Heart left ventricle (tissue), 16 donors: ENCODE measurements around the gene HMG20A. TPM values are rescaled to one million over a fixed set of nuclear protein-coding genes. Genes with fewer than 3 reads are reported as not detected.

ENCODE experiments used
- ATAC-seq, 4 donors: fragments of 200-7000 bp; cut with Tn5 transposase; one replicate each; pipeline ENCODE4 v1.9.1; 2020 to 2022; ENCODE audit warnings: moderate library complexity in 4 of 4, mild to moderate bottlenecking in 3 of 4, moderate number of reproducible peaks in 1 of 4
- DNase-seq, 5 donors: peaks; one replicate each; pipeline ENCODE4 v3.0.0-alpha.2; 2020
- H3K27ac ChIP-seq, 12 donors: fragments of 200-600 bp; sonication (generic) in 4 of 12; one replicate each; pipeline versions ENCODE4 v1.5.0 to v1.8.0; 2016 to 2022; ENCODE audit warnings: mild to moderate bottlenecking in 2 of 12
- H3K27me3 ChIP-seq, 9 donors: fragments of 200-600 bp; sonication (generic) in 2 of 9; one replicate each; pipeline versions ENCODE4 v1.5.1 to v1.8.0; 2016 to 2022; ENCODE audit warnings: mild to moderate bottlenecking in 3 of 9
- H3K36me3 ChIP-seq, 9 donors: fragments of 200-600 bp; sonication (generic) in 2 of 9; one replicate each; pipeline versions ENCODE4 v1.5.0 to v1.8.0; 2018 to 2022; ENCODE audit warnings: mild to moderate bottlenecking in 2 of 9
- H3K4me1 ChIP-seq, 12 donors: fragments of 200-600 bp; sonication (generic) in 4 of 12; one replicate each; pipeline versions ENCODE4 v1.5.0 to v1.8.0; 2016 to 2022; ENCODE audit warnings: mild to moderate bottlenecking in 3 of 12
- H3K4me3 ChIP-seq, 12 donors: fragments of 200-600 bp; sonication (generic) in 4 of 12; one replicate each; pipeline versions ENCODE4 v1.5.0 to v1.8.0; 2017 to 2022; ENCODE audit warnings: mild to moderate bottlenecking in 9 of 12, moderate library complexity in 4 of 12
- H3K9me3 ChIP-seq, 12 donors: fragments of 200-600 bp; sonication (generic) in 4 of 12; one replicate each; pipeline versions ENCODE4 v1.5.0 to v1.8.0; 2016 to 2022; ENCODE audit warnings: mild to moderate bottlenecking in 1 of 12
- CTCF ChIP-seq, 12 donors: fragments of 200-600 bp; sonication (generic) in 4 of 12; IDR thresholded peaks; one replicate each; pipeline versions ENCODE4 v1.5.0 to v1.8.0; 2018 to 2022; ENCODE audit warnings: antibody characterized with exemption in 12 of 12, mild to moderate bottlenecking in 5 of 12
- POLR2A ChIP-seq, 2 donors: fragments of 450-650 bp; IDR thresholded peaks; one replicate each; pipeline ENCODE4 v1.6.1; 2017; ENCODE audit warnings: antibody characterized with exemption in 2 of 2, mild to moderate bottlenecking in 2 of 2, moderate library complexity in 2 of 2
- WGBS, 4 donors: extraction: QIAGEN DNeasy Blood & Tissue Kit in 2 of 4; methylation state at CpG; one replicate each; pipeline versions ENCODE4 v1.1.5 to v1.1.7; 2013 to 2018; 5-methylcytosine and 5-hydroxymethylcytosine counted together
- intact Hi-C, 10 donors: fragments of 100-400 bp; cut with DNase I; formaldehyde crosslinking; loops; one replicate each; pipeline versions ENCODE4 v1.11.1 to v1.14.2; 2022
- polyA plus RNA-seq, 2 donors: library from polyadenylated mRNA; stranded (reverse); fragments of 200-250 nt; gene quantifications; one replicate each; pipeline ENCODE4 v1.2.3, GENCODE V29; 2013
- total RNA-seq, 9 donors: library from RNA; depleted of rRNA in 2 of 9; stranded (reverse); fragments of >200 nt in 2 of 9; fragmentation: NEBNext Ultra II Directional in 3 of 9; extraction: Animal tissue kit (Norgen Biotek cat#: 25700) in 3 of 9; gene quantifications; one replicate each; pipeline versions ENCODE4 v1.1.0 to v1.2.4, GENCODE V29; 2016 to 2023
- donor health status: ischemic (EF 13 %, LVEDD 7.1; RV severe dilation, severe dysfunction).
- donor health status: healthy with polysubstance abuse.
- donor health status: DM: no; HTN: yes; CAD: no.
- donor health status: DM: no; HTN: no; CAD: no.
- donor health status: ischemic (EF 25% LVEDD 6.9; RV normal size, moderate dysfunction).
- donor health status: ischemic (EF 25% LVEDD 5.7; RV mildly dilated, moderate dysfunction).
- donor health status: healthy.
- donor health status: DM: yes; HTN: yes; CAD: no.
- donor health status: ischemic (EF 35%, LVEDD 5.7; RV mildly dilated, moderate dysfunction).
- donor health status: nonischemic (EF 11% LVEDD 7.7; RV severe dilation, severe dysfunction).
- donor health status: DM: yes; HTN: yes; CAD: no.
- donor health status: PGD.
- donor health status: ischemic (EF 29% LVEDD 5.4; RV normal size, mild dysfunction).
- donor health status: nonischemic (EF 23%, LVEDD 6.1; RV moderate dilation, normal function).

Gene HMG20A
- total and polyA plus RNA-seq, 11 donors = 14.8 to 54.1 (median 32.0) TPM

GRCh38 chr15:77459031-77459430 is 38.3 kb downstream of the HMG20A start:
- no peak for ATAC-seq
- no peak for TF ChIP-seq CTCF (IDR thresholded peaks at IDR 0.05)
- Histone ChIP-seq H3K4me3 (no peak overlapping the region), H3K27me3 (no peaks in the 10 kb centered on the region), H3K27ac (peak overlapping the region in 6 of 12 donors; percentile 1 to 79 (median 59)), H3K9me3 (no peaks in the 10 kb centered on the region), H3K4me1 (peaks cover 3 to 72% (median 52%) of the 10 kb centered on the region in 12 donors), H3K36me3 (peaks cover 0 to 43% (median 22%) of the 10 kb centered on the region in 9 donors)
- intact Hi-C loops = loop anchor here in 2 of 10 donors (5.0 kb wide), 1 partner anchor 37 kb away; the partner anchor contains the start of genes HMG20A (in 2 of the 2) and PEAK1 (in 2 of the 2)
- 83 to 90% (median 86%) methylated on average over 2 of the region's 2 CpGs for WGBS, 4 donors
- no peak for DNase-seq

- intact Hi-C loops = loop anchor here in 1 of 10 donors (5.0 kb wide), 1 partner anchor 34 kb away; no protein-coding TSS in a partner anchor
- no peaks in the 10 kb centered on the region for H3K9me3 ChIP-seq
- peak overlapping the region in 5 of 12 donors; percentile 3 to 50 (median 31) for H3K27ac ChIP-seq
- TF ChIP-seq CTCF (IDR thresholded peaks at IDR 0.05) = no peak
- TF ChIP-seq POLR2A (IDR thresholded peaks at IDR 0.05) = no peak
- DNase-seq (no peak), ATAC-seq (no peak)
- no peaks in the 10 kb centered on the region for H3K27me3 ChIP-seq
- no peak overlapping the region for H3K4me3 ChIP-seq
- H3K4me1 ChIP-seq = peaks cover 0 to 49% (median 36%) of the 10 kb centered on the region in 12 donors
- H3K36me3 ChIP-seq = peaks cover 0 to 67% (median 47%) of the 10 kb centered on the region in 9 donors
Measured at GRCh38 chr15:77461486-77461885, 40.8 kb downstream of the HMG20A start.

- DNase-seq = no peak
- Histone ChIP-seq H3K27ac (no peak overlapping the region), H3K4me1 (peaks cover 0 to 26% (median 12%) of the 10 kb centered on the region in 12 donors), H3K9me3 (no peaks in the 10 kb centered on the region), H3K27me3 (no peaks in the 10 kb centered on the region), H3K36me3 (peaks cover 0 to 78% (median 65%) of the 10 kb centered on the region in 9 donors), H3K4me3 (no peak overlapping the region)
- no peak for ATAC-seq
- WGBS, 4 donors = 97 to 99% (median 97%) methylated on average over 3 of the region's 3 CpGs
- TF ChIP-seq CTCF (IDR thresholded peaks at IDR 0.05) (no peak), POLR2A (IDR thresholded peaks at IDR 0.05) (no peak)
- intact Hi-C loops = loop anchor here in 1 of 10 donors (5.0 kb wide), 1 partner anchor 37 kb away; no protein-coding TSS in a partner anchor
Measured at GRCh38 chr15:77464129-77464865, 43.6 kb downstream of the HMG20A start.

DNA sequence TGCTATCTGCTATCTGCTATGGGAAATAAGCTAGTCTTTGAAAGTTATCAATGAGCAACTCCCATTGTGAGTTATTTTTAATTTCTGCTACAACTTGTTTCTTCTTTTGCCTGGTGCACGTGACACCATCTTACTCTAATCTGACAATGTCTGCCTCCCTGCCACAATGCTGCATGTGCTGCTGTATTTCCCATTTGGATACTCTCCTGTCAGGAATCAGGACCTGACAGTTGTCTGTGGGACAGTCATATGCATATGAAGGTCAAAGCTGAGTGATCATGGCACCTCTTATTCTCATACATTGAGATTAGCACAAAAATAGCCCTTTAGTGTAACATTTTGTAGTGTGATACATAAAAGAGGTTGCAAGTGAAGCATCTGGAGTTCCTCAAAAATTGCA is 45.8 kb downstream of the HMG20A start:
- peak overlapping the region in 5 of 12 donors; percentile 0 to 49 (median 11) for H3K27ac ChIP-seq
- ATAC-seq (peak in 3 of 4 donors; percentile 55 to 88 (median 59)), DNase-seq (no peak)
- H3K36me3 ChIP-seq = peaks cover 0 to 83% (median 77%) of the 10 kb centered on the region in 9 donors
- no peaks in the 10 kb centered on the region for H3K9me3 ChIP-seq
- H3K4me1 ChIP-seq = peaks cover 0 to 21% (median 10%) of the 10 kb centered on the region in 12 donors
- no peak for TF ChIP-seq CTCF (IDR thresholded peaks at IDR 0.05)
- no peak for TF ChIP-seq POLR2A (IDR thresholded peaks at IDR 0.05)
- intact Hi-C loops = no loop called here
- WGBS, 4 donors = 37 to 65% (median 51%) methylated on average over 1 of the region's 1 CpG
- no peaks in the 10 kb centered on the region for H3K27me3 ChIP-seq
- no peak overlapping the region for H3K4me3 ChIP-seq
